ENCODE measurements around the gene SZT2.
"Not testable (repeated sequence)": the region's sequence is repeated elsewhere in the genome, so short reads cannot be mapped to it uniquely, and the experiment has no call there.

The SZT2 gene

DNA sequence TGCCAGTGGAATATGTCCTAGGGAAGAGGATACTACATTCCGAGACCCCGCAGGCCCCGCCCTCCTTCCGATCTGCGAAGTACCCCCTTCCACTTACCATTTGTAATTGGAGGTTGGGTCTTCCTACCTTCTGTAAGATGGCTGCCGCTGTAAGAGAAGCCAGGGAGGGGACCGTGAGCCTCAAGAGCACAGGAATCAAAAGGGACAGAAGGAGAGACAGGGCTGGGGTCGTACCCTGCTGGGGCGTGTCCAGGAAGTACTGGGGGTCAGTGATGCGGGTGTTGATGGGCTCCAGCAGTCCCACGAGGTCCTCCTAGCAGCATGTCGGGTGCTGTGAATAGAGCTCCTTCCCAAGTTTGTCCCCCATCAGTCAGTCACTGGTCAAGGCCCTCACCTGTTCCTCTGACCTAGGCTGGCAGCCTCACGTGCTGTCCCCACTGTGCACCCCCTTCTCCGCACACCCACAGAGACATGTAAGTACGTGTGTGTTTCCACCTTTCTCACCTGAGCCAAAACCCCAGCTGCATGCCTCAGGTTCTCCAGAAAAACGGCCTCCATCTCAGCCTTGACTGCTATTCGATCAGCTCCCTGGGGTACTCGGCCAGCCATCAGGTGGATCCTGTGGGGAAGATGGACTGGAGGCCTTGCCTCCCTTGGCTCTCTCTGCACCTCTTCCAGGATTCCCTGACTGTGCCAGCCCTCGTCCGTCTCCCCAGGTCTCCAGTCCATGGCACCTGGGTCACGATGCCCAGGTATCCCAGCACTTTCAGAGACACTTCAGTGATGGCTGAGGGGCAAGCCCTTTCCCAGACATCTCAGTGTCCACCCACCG, 62.2 kb downstream of the SZT2 start:
- no peak overlapping the region for H3K4me3 ChIP-seq (ENCODE audit: insufficient read length, low read depth)
- no peaks in the 10 kb centered on the region for H3K27me3 ChIP-seq (ENCODE audit: insufficient read depth, insufficient read length)
- no peaks in the 10 kb centered on the region for H3K9me3 ChIP-seq (ENCODE audit: insufficient read depth, low read length)
- DNase-seq (ENCODE audit: low read depth, low spot score) = no peak
- peaks cover 61% of the 10 kb centered on the region for H3K36me3 ChIP-seq (ENCODE audit: insufficient read depth, insufficient read length, low read length)
- no peak overlapping the region for H3K9ac ChIP-seq (ENCODE audit: insufficient read length, low read depth)
- H3K4me1 ChIP-seq (ENCODE audit: insufficient read depth, insufficient read length) = peaks cover 7% of the 10 kb centered on the region
- TF ChIP-seq ZNF274 (IDR thresholded peaks at IDR 0.05; ENCODE audit: low read depth, low read length) (no peak), YY1 (IDR thresholded peaks at IDR 0.05; ENCODE audit: insufficient read depth, insufficient read length) (no peak), SUZ12 (IDR thresholded peaks at IDR 0.05; ENCODE audit: extremely low read depth, insufficient read depth, insufficient read length) (no peak)

DNA sequence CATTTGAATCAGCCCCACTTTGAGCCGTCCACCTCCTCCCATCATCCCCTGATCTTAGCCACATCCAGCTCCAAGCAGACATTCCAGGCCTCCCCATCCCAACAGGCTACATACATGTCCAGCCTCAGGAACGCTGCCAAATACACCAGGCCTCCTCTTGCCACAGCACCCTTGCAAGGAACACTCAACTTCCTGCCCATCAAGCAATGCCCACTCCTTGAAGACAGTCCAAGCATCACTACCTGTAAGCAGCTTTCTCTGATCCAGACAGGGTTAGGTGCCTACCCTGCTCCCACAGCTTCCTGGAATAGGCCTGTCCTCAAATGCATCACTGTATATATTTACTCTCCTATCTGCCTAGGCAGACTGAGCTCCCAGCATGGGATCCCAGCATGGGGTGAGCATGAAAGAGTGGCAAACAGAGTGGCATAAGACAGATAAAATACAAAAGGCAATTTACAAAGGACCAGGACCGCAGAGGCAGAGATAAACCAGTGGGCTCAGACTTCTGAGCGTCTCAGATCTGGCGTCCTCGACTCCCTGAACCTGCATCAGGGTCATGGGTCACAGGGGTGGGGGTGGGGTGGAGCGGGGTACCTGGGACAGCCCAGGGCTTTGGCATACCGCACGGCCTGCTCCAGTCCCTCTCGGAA, 63.2 kb downstream of the SZT2 start:
- Histone ChIP-seq H3K4me3 (ENCODE audit: insufficient read length, low read depth) (peak overlapping the region; percentile 52), H3K4me1 (ENCODE audit: insufficient read depth, insufficient read length) (peaks cover 7% of the 10 kb centered on the region), H3K36me3 (ENCODE audit: insufficient read depth, insufficient read length, low read length) (peaks cover 51% of the 10 kb centered on the region), H3K9ac (ENCODE audit: insufficient read length, low read depth) (peak overlapping the region; percentile 71), H3K9me3 (ENCODE audit: insufficient read depth, low read length) (no peaks in the 10 kb centered on the region), H3K27me3 (ENCODE audit: insufficient read depth, insufficient read length) (no peaks in the 10 kb centered on the region)
- TF ChIP-seq ZNF274 (IDR thresholded peaks at IDR 0.05; ENCODE audit: low read depth, low read length) (no peak), YY1 (IDR thresholded peaks at IDR 0.05; ENCODE audit: insufficient read depth, insufficient read length) (no peak), SUZ12 (IDR thresholded peaks at IDR 0.05; ENCODE audit: extremely low read depth, insufficient read depth, insufficient read length) (no peak)
- DNase-seq (ENCODE audit: low read depth, low spot score) = no peak

DNA sequence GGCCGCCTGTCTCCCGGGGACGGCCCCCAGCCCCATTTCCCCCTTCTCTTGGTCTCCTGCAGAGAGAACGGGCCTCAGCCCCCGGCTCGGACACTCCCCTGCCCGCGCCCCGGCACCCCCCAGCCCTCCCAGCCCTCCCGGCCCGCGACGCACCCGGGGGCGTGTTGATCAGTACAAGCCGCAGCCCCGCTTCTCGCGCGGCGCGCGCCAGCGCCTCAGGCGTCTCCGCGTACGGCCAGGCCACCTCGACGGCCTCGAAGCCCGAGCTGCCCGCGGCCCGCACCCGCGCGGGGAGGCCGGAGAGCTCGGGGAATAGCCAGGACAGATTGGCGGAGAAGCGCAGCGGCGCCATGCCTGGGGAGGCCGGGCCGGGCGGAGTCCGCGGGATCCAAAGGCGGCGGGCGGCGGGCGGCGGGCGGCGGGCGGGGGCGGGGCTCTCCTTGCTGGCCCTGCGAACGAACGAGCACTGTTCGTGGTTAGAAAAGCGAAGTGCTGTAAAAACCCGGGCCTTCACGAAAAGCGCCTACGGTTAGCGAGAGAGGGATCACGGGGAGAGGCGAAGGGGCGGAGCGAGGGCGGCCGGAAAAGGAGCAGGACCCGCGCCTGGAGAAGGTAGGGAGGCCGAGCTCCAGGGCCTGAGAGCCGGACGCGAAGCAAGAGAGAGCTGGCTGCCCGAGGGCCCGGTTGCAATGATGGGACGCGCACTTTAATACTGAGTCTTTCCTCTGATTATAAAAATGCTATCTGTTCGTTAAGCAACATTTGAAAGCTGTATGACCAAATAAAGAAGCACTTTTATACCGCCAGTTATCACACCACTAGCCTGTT, 64.0 kb downstream of the SZT2 start, which contains the start of gene HYI:
TSS of gene HYI (minus strand) at position 490 of the 828 bp plus-strand sequence. CDS start at position 352, 138 bp downstream.
- Histone ChIP-seq H3K27me3 (ENCODE audit: insufficient read depth, insufficient read length) (no peaks in the 10 kb centered on the region), H3K36me3 (ENCODE audit: insufficient read depth, insufficient read length, low read length) (peaks cover 44% of the 10 kb centered on the region), H3K4me1 (ENCODE audit: insufficient read depth, insufficient read length) (peaks cover 7% of the 10 kb centered on the region), H3K9ac (ENCODE audit: insufficient read length, low read depth) (peak within 1 kb of the TSS; percentile 71), H3K4me3 (ENCODE audit: insufficient read length, low read depth) (peak within 1 kb of the TSS; percentile 52), H3K9me3 (ENCODE audit: insufficient read depth, low read length) (no peaks in the 10 kb centered on the region)
- DNase-seq (ENCODE audit: low read depth, low spot score) = peak; percentile 87
- TF ChIP-seq YY1 (IDR thresholded peaks at IDR 0.05; ENCODE audit: insufficient read depth, insufficient read length) = no peak
- no peak for TF ChIP-seq SUZ12 (IDR thresholded peaks at IDR 0.05; ENCODE audit: extremely low read depth, insufficient read depth, insufficient read length)
- TF ChIP-seq ZNF274 (IDR thresholded peaks at IDR 0.05; ENCODE audit: low read depth, low read length) = no peak

DNA sequence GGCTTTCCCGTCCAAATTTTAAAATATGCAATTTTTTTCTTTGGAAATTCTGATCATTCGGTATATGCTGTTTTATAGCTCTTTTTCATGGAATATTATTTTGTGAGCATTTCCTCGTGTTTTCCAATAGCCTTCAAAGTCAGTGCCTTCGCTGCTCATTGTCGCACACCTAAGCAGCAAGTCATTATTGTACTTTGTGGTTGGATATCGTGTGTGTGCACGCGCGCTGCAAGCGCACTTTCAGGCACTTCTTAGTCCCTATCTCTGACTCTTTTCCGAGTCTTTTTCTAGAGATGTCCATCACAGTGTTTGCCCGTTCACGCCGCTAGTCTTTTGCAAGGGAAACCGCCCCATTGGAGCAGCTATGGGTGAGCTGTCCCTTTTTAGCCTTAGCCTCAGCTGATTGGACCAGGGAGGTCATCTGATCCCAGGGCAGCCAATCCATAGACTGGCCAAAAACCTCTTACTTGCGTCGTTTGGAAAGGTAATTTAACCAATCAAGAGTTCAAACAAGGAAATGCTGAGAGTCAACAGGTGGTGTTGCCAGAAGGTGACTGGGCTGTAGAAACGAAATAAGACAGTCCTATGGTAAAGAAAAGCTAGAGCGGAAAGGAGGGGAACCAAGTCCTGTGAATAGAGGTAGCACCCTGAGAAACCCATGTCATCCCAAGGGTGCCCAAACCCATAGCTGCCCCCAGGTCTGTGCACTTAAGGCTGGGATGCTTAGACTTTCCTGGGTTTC, 64.7 kb downstream of the SZT2 start:
- H3K9ac ChIP-seq (ENCODE audit: insufficient read length, low read depth) = peak overlapping the region; percentile 67
- peaks cover 7% of the 10 kb centered on the region for H3K4me1 ChIP-seq (ENCODE audit: insufficient read depth, insufficient read length)
- H3K4me3 ChIP-seq (ENCODE audit: insufficient read length, low read depth) = peak overlapping the region; percentile 50
- no peaks in the 10 kb centered on the region for H3K9me3 ChIP-seq (ENCODE audit: insufficient read depth, low read length)
- DNase-seq (ENCODE audit: low read depth, low spot score) = peak; percentile 88
- H3K36me3 ChIP-seq (ENCODE audit: insufficient read depth, insufficient read length, low read length) = peaks cover 36% of the 10 kb centered on the region
- no peaks in the 10 kb centered on the region for H3K27me3 ChIP-seq (ENCODE audit: insufficient read depth, insufficient read length)
- TF ChIP-seq SUZ12 (IDR thresholded peaks at IDR 0.05; ENCODE audit: extremely low read depth, insufficient read depth, insufficient read length) = no peak
- no peak for TF ChIP-seq ZNF274 (IDR thresholded peaks at IDR 0.05; ENCODE audit: low read depth, low read length)
- no peak for TF ChIP-seq YY1 (IDR thresholded peaks at IDR 0.05; ENCODE audit: insufficient read depth, insufficient read length)

DNA sequence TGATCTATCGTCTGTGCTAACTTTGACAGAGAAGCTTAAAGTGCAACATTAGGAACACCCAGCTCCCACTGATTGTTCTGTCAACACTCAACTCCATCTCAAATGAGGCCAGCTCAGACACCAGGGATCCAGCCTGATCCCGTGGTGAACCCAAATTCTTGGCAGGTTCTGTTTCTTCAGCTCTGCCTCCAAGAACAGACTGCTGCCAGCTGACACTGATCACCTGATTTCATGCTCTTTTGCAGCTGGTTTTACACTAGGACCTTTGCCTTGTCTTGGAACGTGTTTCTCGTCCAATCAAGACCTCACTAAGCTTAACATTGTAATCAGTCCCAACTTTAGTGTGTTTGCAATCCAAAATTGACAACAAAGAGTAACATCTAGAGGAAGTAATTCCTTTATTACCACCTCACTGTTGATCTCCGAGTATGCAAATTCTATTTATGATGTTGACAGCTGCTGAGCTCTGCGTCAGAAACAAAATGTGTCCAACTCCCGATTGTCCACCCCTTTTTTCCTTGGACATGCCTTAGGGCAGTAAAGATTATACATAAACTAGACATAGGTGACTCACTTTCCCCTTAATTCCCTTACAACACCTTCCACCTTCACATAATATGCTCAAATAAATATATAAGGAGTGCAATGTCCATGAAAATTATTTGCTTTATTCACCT, 65.7 kb downstream of the SZT2 start:
- H3K9me3 ChIP-seq (ENCODE audit: insufficient read depth, low read length) = no peaks in the 10 kb centered on the region
- no peak for DNase-seq (ENCODE audit: low read depth, low spot score)
- H3K4me3 ChIP-seq (ENCODE audit: insufficient read length, low read depth) = no peak overlapping the region
- H3K9ac ChIP-seq (ENCODE audit: insufficient read length, low read depth) = no peak overlapping the region
- TF ChIP-seq SUZ12 (IDR thresholded peaks at IDR 0.05; ENCODE audit: extremely low read depth, insufficient read depth, insufficient read length) (no peak), ZNF274 (IDR thresholded peaks at IDR 0.05; ENCODE audit: low read depth, low read length) (no peak), YY1 (IDR thresholded peaks at IDR 0.05; ENCODE audit: insufficient read depth, insufficient read length) (no peak)
- peaks cover 27% of the 10 kb centered on the region for H3K36me3 ChIP-seq (ENCODE audit: insufficient read depth, insufficient read length, low read length)
- no peaks in the 10 kb centered on the region for H3K27me3 ChIP-seq (ENCODE audit: insufficient read depth, insufficient read length)
- peaks cover 7% of the 10 kb centered on the region for H3K4me1 ChIP-seq (ENCODE audit: insufficient read depth, insufficient read length)

DNA sequence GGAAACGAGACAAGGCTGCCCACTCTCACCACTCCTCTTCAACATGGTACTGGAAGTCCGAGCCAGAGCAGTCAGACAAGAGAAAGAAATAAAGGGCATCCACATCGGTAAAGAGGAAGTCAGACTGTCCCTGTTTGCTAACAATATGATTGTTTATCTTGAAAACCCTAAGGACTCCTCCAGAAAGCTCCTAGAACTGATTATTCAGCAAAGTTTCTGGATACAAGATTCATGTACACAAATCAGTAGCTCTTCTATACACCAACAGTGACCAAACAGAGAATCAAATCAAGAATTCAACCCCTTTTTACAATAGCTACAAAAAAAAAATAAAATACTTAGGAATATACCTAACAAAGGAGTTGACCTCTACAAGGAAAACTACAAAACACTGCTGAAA, 68.7 kb downstream of the SZT2 start:
- DNase-seq (ENCODE audit: low read depth, low spot score); H3K36me3 ChIP-seq (ENCODE audit: insufficient read depth, insufficient read length, low read length); H3K27me3 ChIP-seq (ENCODE audit: insufficient read depth, insufficient read length); H3K4me3 ChIP-seq (ENCODE audit: insufficient read length, low read depth); H3K4me1 ChIP-seq (ENCODE audit: insufficient read depth, insufficient read length); H3K9me3 ChIP-seq (ENCODE audit: insufficient read depth, low read length); H3K9ac ChIP-seq (ENCODE audit: insufficient read length, low read depth): not testable (repeated sequence)
